GM21515 (cell line): ENCODE data around the gene FASTK.

ENCODE experiments used
- ATAC-seq: cut with Tn5 transposase; IDR thresholded peaks from one replicate; pipeline ENCODE4 v1.9.1; 2021; ENCODE audit not compliant: unreplicated experiment

FASTK gene

GRCh38 chr7:151118108-151119054, 37.8 kb upstream of the FASTK start:
- no peak for ATAC-seq

- no peak for ATAC-seq
These were observed 37.0 kb upstream of the FASTK start for GRCh38 chr7:151117565-151117964.

- ATAC-seq, result no peak
These were observed 36.2 kb upstream of the FASTK start for GRCh38 chr7:151116603-151117440.

DNA sequence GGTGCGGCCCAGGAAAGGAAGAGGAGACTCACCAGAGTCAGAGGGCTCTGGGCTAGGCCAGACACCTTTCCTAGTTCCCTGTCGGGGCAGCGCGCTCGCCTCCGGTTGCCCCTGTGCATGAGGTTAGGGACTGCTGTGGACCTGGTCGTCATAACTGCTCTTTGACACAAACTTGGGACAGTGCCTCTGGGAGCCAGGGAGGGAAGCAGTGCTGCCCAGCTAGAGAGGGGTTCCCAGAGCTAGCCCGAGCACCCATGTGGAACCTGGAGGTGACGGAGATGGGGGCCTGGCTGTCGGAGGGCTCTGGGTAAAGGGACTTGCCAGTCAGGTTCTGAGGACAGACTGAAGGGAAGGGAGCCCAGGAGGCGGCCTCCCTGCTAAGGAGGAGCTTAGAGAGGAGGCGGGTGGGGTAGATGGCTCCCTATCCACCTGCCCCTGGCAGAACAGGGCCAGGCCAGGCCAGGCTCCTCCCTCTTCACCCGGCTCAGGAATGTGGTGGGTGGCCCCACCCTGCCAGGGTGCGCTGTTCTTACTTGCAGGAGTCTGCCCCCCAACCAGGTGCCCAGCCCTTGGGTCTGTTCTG, 35.3 kb upstream of the FASTK start:
- no peak for ATAC-seq

GRCh38 chr7:151115121-151115835, 34.7 kb upstream of the FASTK start:
- ATAC-seq, result no peak

- no peak for ATAC-seq
These were observed 33.8 kb upstream of the FASTK start for GRCh38 chr7:151114151-151115090.

DNA sequence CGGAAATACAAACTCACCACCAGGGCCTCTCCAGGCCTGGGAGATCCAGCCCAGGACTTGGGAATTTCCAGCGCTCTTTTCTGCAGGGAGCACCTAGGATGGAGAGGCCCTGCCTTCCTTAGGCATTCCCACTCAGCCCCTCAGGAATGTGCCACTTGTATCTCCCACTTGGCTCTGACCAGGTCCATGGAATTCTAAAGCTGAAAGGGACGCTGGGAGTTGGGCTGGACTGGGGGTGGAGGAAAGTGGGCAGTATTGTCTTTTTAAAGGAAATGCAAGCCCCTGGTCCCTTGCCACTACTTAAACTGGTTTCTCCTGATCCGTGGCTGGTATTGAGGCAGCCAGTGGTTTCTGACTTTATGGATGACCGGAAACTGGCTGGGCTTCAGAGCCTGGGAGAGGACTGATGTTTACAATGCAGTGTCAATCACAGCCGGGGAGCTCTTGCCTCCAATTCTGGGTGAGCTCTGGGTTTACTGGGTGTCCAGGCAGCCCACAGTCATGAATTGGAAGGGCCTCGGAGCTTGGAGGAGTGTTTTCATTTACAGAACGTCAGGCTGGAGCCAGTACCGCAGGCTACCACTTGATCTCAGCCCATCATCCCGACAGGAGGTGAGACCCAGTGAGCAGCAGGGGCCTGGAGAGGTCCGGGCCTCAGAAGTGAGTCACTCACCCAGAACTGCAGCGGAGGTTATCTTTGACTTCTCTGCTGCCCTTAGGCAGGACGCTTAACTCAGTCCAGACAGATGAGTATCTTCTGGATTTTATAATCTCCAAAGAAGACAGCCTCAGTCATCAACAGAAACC, 32.9 kb upstream of the FASTK start:
- ATAC-seq, result no peak

DNA sequence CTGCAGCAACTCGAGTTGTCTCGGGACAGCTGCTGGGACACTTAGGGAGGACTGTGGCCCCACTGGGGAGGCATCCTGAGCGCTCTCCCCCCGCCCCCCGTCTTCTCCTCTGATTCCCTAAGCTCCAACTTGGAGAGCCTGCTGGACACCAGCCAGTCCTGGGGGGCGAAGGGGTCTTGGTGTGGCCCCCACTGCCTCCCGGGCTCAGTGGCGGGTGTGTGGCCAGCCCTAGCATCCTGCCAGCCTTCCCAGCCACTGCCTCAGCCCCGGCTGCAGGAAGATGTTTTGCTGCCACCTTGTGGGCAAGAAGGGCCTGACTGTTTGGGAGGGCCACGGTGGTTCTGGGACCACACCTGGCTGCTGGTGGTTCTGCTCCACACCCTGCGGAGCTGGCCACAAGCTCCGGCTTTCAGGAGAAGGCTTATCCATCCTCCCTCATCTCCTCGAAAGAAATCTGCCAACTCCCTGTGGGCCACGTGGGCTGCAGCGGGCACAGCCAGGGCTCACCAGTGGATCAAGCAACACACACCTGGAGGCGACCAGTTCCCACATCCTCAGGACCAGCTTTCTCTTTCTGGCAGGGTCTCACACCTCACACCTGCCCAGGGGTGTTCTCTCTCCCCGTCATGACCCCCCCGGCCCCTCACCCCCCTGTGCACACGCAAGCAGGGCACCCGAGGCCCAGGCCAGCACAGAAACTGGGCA, 30.5 kb upstream of the FASTK start:
- ATAC-seq, result peak; percentile 83

DNA sequence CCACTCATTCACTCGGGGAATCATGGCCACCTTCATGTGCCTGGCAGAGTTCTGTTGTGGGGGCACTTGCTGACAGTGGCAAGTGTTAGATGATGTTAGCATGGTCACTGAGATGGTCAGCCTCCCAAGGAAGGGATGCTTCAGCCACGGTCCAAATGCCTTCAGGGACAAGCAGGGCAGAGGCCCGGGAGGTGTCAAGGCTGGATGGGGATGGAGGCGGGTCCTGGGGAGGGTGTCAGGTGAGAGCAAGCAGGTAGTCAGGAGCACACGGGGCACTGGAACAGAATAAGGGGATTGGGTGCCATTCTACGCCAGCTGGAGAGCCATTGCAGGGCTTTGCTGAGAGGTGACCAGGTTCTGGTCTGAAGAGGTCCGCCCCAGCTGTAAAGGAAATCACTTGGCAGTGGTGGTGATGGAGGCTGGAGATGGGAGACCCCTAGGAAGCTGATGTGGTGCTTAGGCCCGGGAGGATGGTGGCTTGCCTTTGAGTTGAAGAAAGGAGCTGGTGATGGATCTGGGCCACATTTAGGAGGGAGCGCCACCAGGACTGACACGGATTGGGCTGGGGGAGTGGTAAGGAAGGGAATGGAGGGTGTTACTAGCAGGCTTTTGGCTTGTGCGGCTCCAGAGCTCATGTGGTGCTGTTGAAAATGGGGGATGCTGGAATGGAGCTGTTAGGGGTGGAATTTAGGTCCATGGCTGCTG, 29.8 kb upstream of the FASTK start:
- ATAC-seq, result no peak

DNA sequence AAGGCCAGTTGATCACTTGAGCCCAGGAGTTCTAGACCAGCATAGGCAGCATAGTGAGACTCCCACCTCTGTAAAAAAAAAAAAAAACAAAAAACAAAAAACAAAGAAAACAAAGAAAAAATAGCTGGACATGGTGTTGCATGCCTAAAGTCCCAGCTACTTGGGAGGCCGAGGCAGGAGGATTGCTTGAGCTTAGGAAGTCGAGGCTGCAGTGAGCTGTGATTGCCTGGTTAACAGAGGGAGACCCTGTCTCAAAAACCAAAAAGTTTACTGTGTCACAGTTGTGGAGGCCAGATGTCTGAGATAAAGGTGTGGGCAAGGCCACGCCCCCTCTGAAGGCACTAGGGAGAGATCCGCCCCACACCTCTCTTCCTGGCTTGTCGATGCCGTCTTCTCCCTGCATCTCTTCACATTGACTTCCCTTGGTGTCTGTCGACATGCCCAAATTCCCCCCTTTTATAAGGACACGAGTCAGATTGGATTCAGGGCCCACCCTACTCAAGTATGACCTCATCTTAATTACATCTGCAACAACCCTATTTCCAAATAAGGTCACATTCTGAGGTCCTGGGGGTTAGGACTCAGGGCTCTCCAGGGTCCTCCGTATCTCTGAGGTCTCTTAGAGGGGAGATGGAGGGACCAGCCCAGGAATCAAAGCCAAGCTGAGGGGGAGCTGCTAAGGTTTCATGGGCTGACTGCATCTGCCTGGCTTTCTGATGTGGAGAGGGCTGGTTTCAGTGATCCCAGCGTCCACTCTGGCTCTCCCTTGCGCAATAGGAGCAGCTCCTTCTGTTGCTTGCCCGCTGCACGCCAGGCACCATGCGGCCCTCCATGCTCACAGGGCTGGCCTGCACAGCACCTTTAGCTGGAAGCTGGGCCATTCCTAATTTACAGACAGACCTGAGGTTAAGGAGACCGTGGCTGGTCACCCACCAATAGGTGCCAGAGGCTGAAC, 28.8 kb upstream of the FASTK start:
- ATAC-seq, result no peak

GRCh38 chr7:151107882-151108281, 27.3 kb upstream of the FASTK start:
- no peak for ATAC-seq

GRCh38 chr7:151104411-151105235, 24.0 kb upstream of the FASTK start:
- no peak for ATAC-seq

GRCh38 chr7:151103973-151104372, 23.4 kb upstream of the FASTK start:
- ATAC-seq, result no peak

- no peak for ATAC-seq
These were observed 22.4 kb upstream of the FASTK start for GRCh38 chr7:151102991-151103390.

- no peak for ATAC-seq
These were observed 21.2 kb upstream of the FASTK start for GRCh38 chr7:151101621-151102396.
